RWPE2 (cell line): ENCODE measurements around the gene CXCL16.

ENCODE experiments used
- ATAC-seq: fragments of 200-7000 bp; cut with Tn5 transposase; 3 replicates; pipeline ENCODE4 v1.9.1; 2021; ENCODE audit warnings: low read depth
- DNase-seq: peaks from one replicate; pipeline ENCODE4 v3.0.0-alpha.2; 2020; ENCODE audit warnings: low spot score
- H3K27ac ChIP-seq: fragments of 450-650 bp; 2 replicates; pipeline ENCODE4 v1.5.1; 2017; ENCODE audit warnings: mild to moderate bottlenecking; ENCODE audit not compliant: poor library complexity, severe bottlenecking
- H3K27me3 ChIP-seq: fragments of 250-450 bp; sonication (Bioruptor Pico); 2 replicates; pipeline ENCODE4 v1.5.1; 2021; ENCODE audit warnings: mild to moderate bottlenecking, moderate library complexity; ENCODE audit not compliant: insufficient read depth, poor library complexity, severe bottlenecking
- H3K36me3 ChIP-seq: fragments of 250-450 bp; sonication (Bioruptor Pico); 2 replicates; pipeline ENCODE4 v1.5.1; 2020; ENCODE audit warnings: low read depth, mild to moderate bottlenecking, moderate library complexity
- H3K4me1 ChIP-seq: fragments of 250-450 bp; sonication (Bioruptor Pico); 2 replicates; pipeline ENCODE4 v1.5.1; 2021; ENCODE audit warnings: mild to moderate bottlenecking, moderate library complexity; ENCODE audit not compliant: insufficient read depth, poor library complexity, severe bottlenecking
- H3K4me3 ChIP-seq: fragments of 250-450 bp; sonication (Bioruptor Pico); 2 replicates; pipeline ENCODE4 v1.5.1; 2021; ENCODE audit warnings: mild to moderate bottlenecking, moderate library complexity; ENCODE audit not compliant: severe bottlenecking
- H3K9me3 ChIP-seq: fragments of 250-450 bp; sonication (Bioruptor Pico); 2 replicates; pipeline ENCODE4 v1.5.1; 2021; ENCODE audit warnings: mild to moderate bottlenecking, moderate library complexity; ENCODE audit not compliant: severe bottlenecking
- CTCF ChIP-seq: fragments of 450-650 bp; IDR thresholded peaks from one replicate; pipeline ENCODE4 v1.5.1; 2017; ENCODE audit warnings: mild to moderate bottlenecking, moderate library complexity; ENCODE audit not compliant: poor library complexity, severe bottlenecking

The CXCL16 gene

DNA sequence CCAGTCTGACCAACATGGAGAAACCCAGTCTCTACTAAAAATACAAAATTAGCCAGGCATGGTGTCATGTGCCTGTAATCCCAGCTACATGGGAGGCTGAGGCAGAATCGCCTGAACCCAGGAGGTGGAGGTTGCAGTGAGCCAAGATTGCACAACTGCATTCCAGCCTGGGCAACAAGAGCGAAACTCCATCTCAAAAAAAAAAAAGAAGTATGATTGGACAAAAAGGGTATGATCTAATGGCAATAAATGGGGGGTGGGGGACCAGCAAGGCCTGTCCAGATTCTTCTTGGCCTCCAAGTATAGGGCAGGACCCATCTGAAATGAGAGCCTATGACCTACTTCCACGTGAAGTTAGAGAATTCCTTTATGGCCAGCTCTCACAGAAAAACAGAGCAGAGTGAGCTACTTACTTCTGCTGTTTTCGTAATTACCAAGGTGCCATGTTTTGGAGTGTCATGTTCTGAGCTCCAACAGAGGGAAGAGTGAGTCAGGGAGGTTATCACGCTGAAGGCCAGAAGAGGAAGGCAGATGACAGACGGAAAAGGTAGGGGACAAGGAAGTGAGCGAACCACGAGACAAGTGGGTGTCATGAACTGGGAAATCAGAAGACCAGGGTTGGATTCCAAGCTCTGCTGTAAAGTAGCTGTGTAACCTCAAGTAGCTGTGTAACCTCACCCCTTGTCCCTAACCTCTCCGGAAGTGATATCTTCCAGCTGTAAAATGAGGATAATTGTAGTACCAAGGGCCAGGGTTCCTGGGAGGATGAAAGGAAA is 3.7 kb downstream of the CXCL16 start:
- no peak overlapping the region for H3K4me3 ChIP-seq
- H3K4me1 ChIP-seq, result peaks cover 4% of the 10 kb centered on the region
- ATAC-seq, result no peak
- H3K27me3 ChIP-seq, result no peaks in the 10 kb centered on the region
- H3K36me3 ChIP-seq, result no peaks in the 10 kb centered on the region
- no peak for TF ChIP-seq CTCF
- H3K9me3 ChIP-seq, result no peaks in the 10 kb centered on the region
- no peak for DNase-seq
- H3K27ac ChIP-seq, result no peak overlapping the region

GRCh38 chr17:4734857-4735475 is 4.8 kb downstream of the CXCL16 start:
- H3K4me1 ChIP-seq, result peaks cover 4% of the 10 kb centered on the region
- H3K36me3 ChIP-seq, result no peaks in the 10 kb centered on the region
- H3K27ac ChIP-seq, result no peak overlapping the region
- DNase-seq, result no peak
- ATAC-seq, result no peak
- H3K9me3 ChIP-seq, result no peaks in the 10 kb centered on the region
- no peak overlapping the region for H3K4me3 ChIP-seq
- TF ChIP-seq CTCF, result no peak
- H3K27me3 ChIP-seq, result no peaks in the 10 kb centered on the region

GRCh38 chr17:4733073-4733531 is 6.6 kb downstream of the CXCL16 start:
- Histone ChIP-seq H3K4me1 (peaks cover 4% of the 10 kb centered on the region), H3K27me3 (no peaks in the 10 kb centered on the region), H3K4me3 (no peak overlapping the region), H3K27ac (no peak overlapping the region), H3K9me3 (no peaks in the 10 kb centered on the region), H3K36me3 (no peaks in the 10 kb centered on the region)
- ATAC-seq, result no peak
- DNase-seq, result no peak
- no peak for TF ChIP-seq CTCF

DNA sequence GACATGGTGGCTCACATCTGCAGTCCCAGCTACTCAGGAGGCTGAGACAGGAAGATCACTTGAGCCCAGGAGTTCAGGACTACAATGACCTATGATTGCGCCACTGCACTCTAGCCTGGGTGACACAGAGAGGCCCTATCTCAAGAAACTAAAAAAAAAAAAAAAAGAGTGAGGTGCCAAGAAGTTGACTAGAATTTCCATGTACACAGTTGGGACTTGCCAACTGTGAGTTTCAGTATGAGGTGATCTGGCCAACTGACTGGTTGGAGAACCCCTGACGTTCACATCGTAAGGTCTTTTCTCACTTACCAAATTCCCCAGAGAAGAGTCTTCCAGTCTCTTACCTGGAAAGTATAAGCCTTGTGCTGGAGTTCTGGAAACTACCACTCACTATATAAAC is 11.6 kb downstream of the CXCL16 start:
- Histone ChIP-seq H3K9me3 (no peaks in the 10 kb centered on the region), H3K4me3 (no peak overlapping the region), H3K27ac (no peak overlapping the region), H3K36me3 (no peaks in the 10 kb centered on the region), H3K27me3 (no peaks in the 10 kb centered on the region), H3K4me1 (peaks cover 4% of the 10 kb centered on the region)
- no peak for TF ChIP-seq CTCF
- ATAC-seq (no peak), DNase-seq (no peak)
